ENCODE data around the gene SUV39H2. TPM values are rescaled to one million over a fixed set of nuclear protein-coding genes. Genes with fewer than 3 reads are reported as not detected.
A peak's percentile ranks its signal among the peaks of the same experiment; 100 is the strongest.
"Not testable (repeated sequence)": the region's sequence is repeated elsewhere in the genome, so short reads cannot be mapped to it uniquely, and the experiment has no call there.

The SUV39H2 gene
- total RNA-seq, 1 donor from 2014 or later = 46.7 TPM

DNA sequence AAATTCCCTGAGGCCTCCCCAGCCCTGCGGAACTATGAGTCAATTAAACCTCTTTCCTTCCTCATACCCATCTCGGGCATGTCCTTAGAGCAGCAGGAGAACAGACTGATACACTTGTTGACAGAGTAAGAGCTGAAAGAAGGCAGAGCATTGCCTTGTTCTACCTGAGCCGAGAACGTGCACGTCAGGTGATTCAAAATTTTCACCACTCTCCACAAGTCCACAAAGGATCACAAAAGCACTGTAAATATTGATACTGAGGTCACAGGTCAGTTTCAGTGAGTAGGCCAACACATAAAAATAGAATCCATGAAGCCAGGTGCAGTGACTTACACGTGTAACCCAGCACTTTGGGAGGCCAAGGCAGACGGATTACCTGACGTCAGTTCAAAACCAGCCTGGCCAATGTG, 47.4 kb downstream of the SUV39H2 start:
- intact Hi-C loops (cut with micrococcal nuclease) = no loop called here
- Mint-ChIP-seq H3K4me3 (no peak overlapping the region), H3K27ac (no peak overlapping the region), H3K27me3 (no peaks in the 10 kb centered on the region), H3K9me3 (no peaks in the 10 kb centered on the region), H3K36me3 (ENCODE audit: low read depth) (peaks cover 72% of the 10 kb centered on the region), H3K4me1 (no peaks in the 10 kb centered on the region)
- DNase-seq = no peak

DNA sequence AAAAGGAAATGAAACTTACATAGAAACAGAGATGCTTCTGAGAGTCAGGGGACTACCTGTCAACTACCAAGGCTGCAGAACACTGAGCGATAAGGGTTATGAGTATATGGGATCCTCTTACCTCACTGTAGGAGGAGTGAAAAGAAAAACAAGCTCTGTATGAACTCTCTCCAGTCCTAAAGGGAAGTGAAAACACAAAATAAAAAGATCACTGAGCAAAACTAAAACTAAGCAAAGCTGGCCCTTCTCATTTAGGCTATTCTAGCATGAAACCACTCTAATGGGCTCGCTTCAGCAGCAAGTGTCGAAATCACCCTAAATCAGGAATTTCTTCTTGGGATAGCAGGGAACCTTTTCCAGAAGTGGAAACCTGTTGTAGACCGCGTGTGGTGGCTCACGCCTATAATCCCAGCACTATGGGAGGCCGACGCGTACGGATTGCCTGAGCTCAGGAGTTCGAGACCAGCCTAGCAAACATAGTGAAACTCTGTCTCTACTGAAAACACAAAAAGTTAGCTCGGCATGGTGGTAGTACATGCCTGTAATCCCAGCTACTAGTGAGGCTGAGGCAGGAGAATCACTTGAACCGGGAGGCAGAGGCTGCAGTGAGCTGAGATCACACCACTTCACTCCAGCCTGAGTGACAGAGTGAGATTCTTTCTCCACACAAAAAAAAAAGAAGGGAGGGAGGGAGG, 48.2 kb downstream of the SUV39H2 start:
- Mint-ChIP-seq H3K27ac (peak overlapping the region; percentile 2), H3K4me1 (no peaks in the 10 kb centered on the region), H3K9me3 (no peaks in the 10 kb centered on the region), H3K4me3 (no peak overlapping the region), H3K36me3 (ENCODE audit: low read depth) (peaks cover 70% of the 10 kb centered on the region), H3K27me3 (no peaks in the 10 kb centered on the region)
- DNase-seq = no peak
- intact Hi-C loops (cut with micrococcal nuclease) = no loop called here

- intact Hi-C loops (cut with micrococcal nuclease) = no loop called here
- H3K36me3 Mint-ChIP-seq (ENCODE audit: low read depth) = peaks cover 66% of the 10 kb centered on the region
Measured at GRCh38 chr10:14930610-14931009, 51.9 kb downstream of the SUV39H2 start.

GRCh38 chr10:14936584-14936983, 57.9 kb downstream of the SUV39H2 start:
- DNase-seq = no peak
- H3K4me1 Mint-ChIP-seq = peaks cover 1% of the 10 kb centered on the region

More at GRCh38 chr10:14930610-14931009, 51.9 kb downstream of the SUV39H2 start:
- no peak for DNase-seq
- Mint-ChIP-seq H3K4me1 (no peaks in the 10 kb centered on the region), H3K4me3 (no peak overlapping the region), H3K9me3 (no peaks in the 10 kb centered on the region), H3K27ac (no peak overlapping the region), H3K27me3 (no peaks in the 10 kb centered on the region)

DNA sequence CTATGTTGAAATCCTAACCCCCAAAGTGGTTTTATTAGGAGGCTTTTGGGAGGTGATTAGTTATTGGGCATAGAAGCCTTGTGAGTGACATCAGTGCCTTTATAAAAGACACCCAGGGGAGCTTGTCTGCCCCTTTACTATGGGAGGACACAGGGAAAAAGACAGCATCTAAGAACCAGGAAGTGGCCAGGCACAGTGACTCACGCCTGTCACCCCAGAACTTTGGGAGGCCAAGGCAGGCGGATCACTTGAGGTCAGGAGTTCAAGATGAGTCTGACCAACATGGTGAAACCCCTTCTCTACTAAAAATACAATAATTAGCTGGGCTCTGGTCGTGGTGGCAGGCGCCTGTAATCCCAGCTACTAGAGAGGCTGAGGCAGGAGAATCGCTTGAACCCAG, 60.3 kb downstream of the SUV39H2 start:
- DNase-seq = peak; percentile 65
- H3K4me1 Mint-ChIP-seq = peaks cover 13% of the 10 kb centered on the region
- H3K9me3 Mint-ChIP-seq; H3K4me3 Mint-ChIP-seq; H3K27me3 Mint-ChIP-seq; intact Hi-C loops (cut with micrococcal nuclease): not testable (repeated sequence)
- H3K27ac Mint-ChIP-seq = peak overlapping the region; percentile 48
- peaks cover 39% of the 10 kb centered on the region for H3K36me3 Mint-ChIP-seq (ENCODE audit: low read depth)

More at GRCh38 chr10:14936584-14936983, 57.9 kb downstream of the SUV39H2 start:
- Mint-ChIP-seq H3K27ac (no peak overlapping the region), H3K27me3 (no peaks in the 10 kb centered on the region), H3K9me3 (no peaks in the 10 kb centered on the region), H3K36me3 (ENCODE audit: low read depth) (peaks cover 45% of the 10 kb centered on the region), H3K4me3 (no peak overlapping the region)
- intact Hi-C loops (cut with micrococcal nuclease) = no loop called here

GRCh38 chr10:14942147-14942949, 63.7 kb downstream of the SUV39H2 start:
- DNase-seq; H3K4me3 Mint-ChIP-seq; H3K9me3 Mint-ChIP-seq; intact Hi-C loops (cut with micrococcal nuclease); H3K27me3 Mint-ChIP-seq: not testable (repeated sequence)
- peak overlapping the region; percentile 49 for H3K27ac Mint-ChIP-seq
- H3K36me3 Mint-ChIP-seq (ENCODE audit: low read depth) = peaks cover 46% of the 10 kb centered on the region
- peaks cover 14% of the 10 kb centered on the region for H3K4me1 Mint-ChIP-seq

- intact Hi-C loops (cut with micrococcal nuclease); H3K9me3 Mint-ChIP-seq; DNase-seq; H3K27me3 Mint-ChIP-seq; H3K4me3 Mint-ChIP-seq; H3K27ac Mint-ChIP-seq: not testable (repeated sequence)
- Mint-ChIP-seq H3K4me1 (peaks cover 14% of the 10 kb centered on the region), H3K36me3 (ENCODE audit: low read depth) (peaks cover 47% of the 10 kb centered on the region)
Measured at GRCh38 chr10:14942950-14943338, 64.3 kb downstream of the SUV39H2 start.

GRCh38 chr10:14945108-14945507, 66.4 kb downstream of the SUV39H2 start:
- no peaks in the 10 kb centered on the region for H3K27me3 Mint-ChIP-seq
- intact Hi-C loops (cut with micrococcal nuclease) = no loop called here
- no peak overlapping the region for H3K4me3 Mint-ChIP-seq
- no peak for DNase-seq
- peaks cover 20% of the 10 kb centered on the region for H3K4me1 Mint-ChIP-seq
- H3K36me3 Mint-ChIP-seq (ENCODE audit: low read depth) = peaks cover 55% of the 10 kb centered on the region
- H3K9me3 Mint-ChIP-seq = no peaks in the 10 kb centered on the region
- H3K27ac Mint-ChIP-seq = no peak overlapping the region

- H3K36me3 Mint-ChIP-seq (ENCODE audit: low read depth) = peaks cover 51% of the 10 kb centered on the region
Measured at GRCh38 chr10:14947268-14947667, 68.6 kb downstream of the SUV39H2 start.

DNA sequence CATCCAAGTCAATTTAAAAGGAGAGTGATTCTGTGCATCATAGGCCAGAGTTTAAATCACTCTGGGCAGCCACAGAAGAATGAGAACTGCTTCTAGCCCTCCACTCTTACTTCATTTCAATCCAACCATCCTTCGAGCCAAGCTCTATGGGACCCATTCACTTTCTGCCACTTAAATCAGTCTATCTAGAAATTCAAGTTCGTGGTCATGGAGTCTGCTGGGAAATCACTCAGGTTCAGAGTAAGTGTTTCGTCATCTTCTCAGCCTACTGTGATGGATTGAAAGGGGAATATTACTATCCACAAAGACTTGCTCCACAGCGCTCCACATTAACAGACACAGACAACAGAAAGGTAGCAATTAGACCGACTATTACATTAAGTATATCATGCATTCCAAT, 70.6 kb downstream of the SUV39H2 start:
- no peaks in the 10 kb centered on the region for H3K27me3 Mint-ChIP-seq
- no peak for DNase-seq
- peak overlapping the region; percentile 72 for H3K27ac Mint-ChIP-seq
- H3K4me1 Mint-ChIP-seq = peaks cover 36% of the 10 kb centered on the region
- H3K36me3 Mint-ChIP-seq (ENCODE audit: low read depth) = peaks cover 46% of the 10 kb centered on the region
- H3K9me3 Mint-ChIP-seq = no peaks in the 10 kb centered on the region
- intact Hi-C loops (cut with micrococcal nuclease) = no loop called here
- no peak overlapping the region for H3K4me3 Mint-ChIP-seq

More at GRCh38 chr10:14947268-14947667, 68.6 kb downstream of the SUV39H2 start:
- Mint-ChIP-seq H3K27me3 (no peaks in the 10 kb centered on the region), H3K9me3 (no peaks in the 10 kb centered on the region), H3K4me1 (peaks cover 29% of the 10 kb centered on the region), H3K4me3 (no peak overlapping the region), H3K27ac (no peak overlapping the region)
- intact Hi-C loops (cut with micrococcal nuclease) = no loop called here
- no peak for DNase-seq

DNA sequence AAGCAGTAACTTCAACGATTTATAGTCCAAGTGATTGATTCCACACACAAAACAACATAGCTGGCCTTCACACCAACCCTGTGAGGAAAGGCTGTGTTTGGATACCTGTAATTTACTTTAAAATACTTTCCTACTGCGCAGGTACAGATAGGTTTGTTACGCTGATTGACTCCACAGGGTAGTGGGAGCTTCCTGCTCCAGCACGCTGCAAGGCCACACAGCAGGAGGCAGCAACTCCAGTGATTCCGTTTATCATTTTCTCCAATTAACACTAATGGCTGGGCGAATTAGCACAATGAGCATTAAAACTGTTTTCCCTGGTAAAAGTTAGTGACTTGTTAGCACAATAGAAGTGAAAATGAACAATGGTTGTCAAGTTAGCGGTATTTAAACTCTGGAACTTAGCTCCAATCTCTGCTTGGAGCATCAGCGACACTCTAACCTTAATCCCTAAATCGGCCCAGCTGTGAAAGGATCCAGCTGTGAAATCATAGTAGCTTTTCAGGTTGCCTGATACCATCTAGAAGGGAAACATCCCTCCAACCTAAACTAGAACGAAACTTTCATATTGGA, 74.3 kb downstream of the SUV39H2 start:
- Mint-ChIP-seq H3K9me3 (no peaks in the 10 kb centered on the region), H3K27me3 (no peaks in the 10 kb centered on the region), H3K4me1 (peaks cover 43% of the 10 kb centered on the region), H3K4me3 (peak overlapping the region; percentile 96), H3K27ac (peak overlapping the region; percentile 97), H3K36me3 (ENCODE audit: low read depth) (peaks cover 22% of the 10 kb centered on the region)
- intact Hi-C loops (cut with micrococcal nuclease) = loop anchor here (5.0 to 10.0 kb wide), 6 partner anchors 36 to 766 kb away; partner anchors contain the start of gene NMT2
- no peak for DNase-seq

DNA sequence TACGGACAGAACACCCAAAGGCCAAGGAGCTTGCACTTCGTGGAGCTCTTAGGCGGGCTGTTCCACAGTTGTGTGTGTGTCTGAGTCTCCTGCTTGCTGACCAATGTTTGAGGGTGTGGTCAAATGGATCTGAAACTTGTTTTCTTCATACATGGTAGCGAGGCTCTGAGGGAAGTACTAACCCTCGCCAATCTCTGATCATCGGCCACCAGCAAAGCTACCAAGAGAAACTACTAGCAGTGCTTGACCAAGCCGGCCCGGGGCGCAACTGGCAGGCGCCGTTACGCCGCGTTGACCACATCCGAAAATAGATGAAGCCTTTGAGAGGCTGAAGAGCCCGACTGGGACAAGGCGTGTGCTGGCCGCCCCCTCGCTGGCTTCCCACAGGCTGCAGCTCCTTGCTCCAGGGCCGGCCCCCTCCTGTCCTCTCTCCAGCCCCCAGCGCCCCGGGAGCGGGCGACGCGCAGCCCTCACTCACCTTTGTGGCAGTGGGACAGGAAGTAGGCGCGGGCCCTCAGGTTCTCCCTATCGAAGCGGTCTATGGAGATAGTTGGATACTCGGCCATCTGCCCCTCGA, 74.8 kb downstream of the SUV39H2 start:
- H3K27ac Mint-ChIP-seq = peak overlapping the region; percentile 97
- H3K27me3 Mint-ChIP-seq = no peaks in the 10 kb centered on the region
- H3K4me1 Mint-ChIP-seq = peaks cover 45% of the 10 kb centered on the region
- peak overlapping the region; percentile 96 for H3K4me3 Mint-ChIP-seq
- intact Hi-C loops (cut with micrococcal nuclease) = loop anchor here (5.0 to 10.0 kb wide), 6 partner anchors 36 to 766 kb away; partner anchors contain the start of gene NMT2
- H3K36me3 Mint-ChIP-seq (ENCODE audit: low read depth) = peaks cover 17% of the 10 kb centered on the region
- DNase-seq = peak; percentile 75
- H3K9me3 Mint-ChIP-seq = no peaks in the 10 kb centered on the region
